Gastroesophageal sphincter (tissue), 3 donors: ENCODE data around the gene HDHD5.

Experiments used
- EP300 ChIP-seq: sonication (generic); formaldehyde crosslinking; IDR thresholded peaks from one replicate; pipeline ENCODE4 v1.6.1; 2017; ENCODE audit warnings: antibody characterized with exemption, mild to moderate bottlenecking
- POLR2A ChIP-seq, 2 donors: fragments of 450-650 bp; IDR thresholded peaks; one replicate each; pipeline ENCODE4 v1.6.1; 2017; ENCODE audit warnings: antibody characterized with exemption in 2 of 2, mild to moderate bottlenecking in 2 of 2, moderate library complexity in 1 of 2
- POLR2AphosphoS5 ChIP-seq: sonication (generic); formaldehyde crosslinking; IDR thresholded peaks from one replicate; pipeline ENCODE4 v1.6.1; 2017; ENCODE audit warnings: antibody characterized with exemption
- TF ChIP-seq, protein P1 (sequence below), 4 experiments: fragments of 200-600 bp in 2 of 4; fragments of 450-650 bp in 2 of 4; sonication (generic) in 1 of 4; IDR thresholded peaks; one replicate each; pipeline ENCODE4 v1.5.1; 2017 to 2019; ENCODE audit warnings: antibody characterized with exemption in 4 of 4, mild to moderate bottlenecking in 2 of 4, moderate library complexity in 2 of 4

DNA sequence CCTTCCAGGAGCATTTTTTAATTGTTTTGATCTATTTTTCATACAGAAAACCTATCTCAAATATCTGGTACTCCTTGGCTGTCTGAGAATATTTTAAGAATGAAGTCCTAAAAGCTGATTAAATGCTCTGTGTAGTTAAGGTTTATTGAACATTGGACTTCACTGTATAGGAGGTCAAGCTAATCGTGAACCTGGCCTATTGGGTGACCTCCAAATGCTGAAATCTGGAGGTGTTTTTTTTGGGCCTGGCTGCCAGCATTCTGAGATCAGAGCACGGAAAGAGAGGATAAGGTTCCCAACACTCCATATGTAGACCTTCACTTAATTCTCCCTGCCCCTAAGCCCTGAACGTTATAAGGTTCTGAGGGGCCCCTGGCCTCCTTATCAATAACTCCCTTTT lies 66.0 kb downstream of the HDHD5 start:
- TF ChIP-seq, protein P1, sequence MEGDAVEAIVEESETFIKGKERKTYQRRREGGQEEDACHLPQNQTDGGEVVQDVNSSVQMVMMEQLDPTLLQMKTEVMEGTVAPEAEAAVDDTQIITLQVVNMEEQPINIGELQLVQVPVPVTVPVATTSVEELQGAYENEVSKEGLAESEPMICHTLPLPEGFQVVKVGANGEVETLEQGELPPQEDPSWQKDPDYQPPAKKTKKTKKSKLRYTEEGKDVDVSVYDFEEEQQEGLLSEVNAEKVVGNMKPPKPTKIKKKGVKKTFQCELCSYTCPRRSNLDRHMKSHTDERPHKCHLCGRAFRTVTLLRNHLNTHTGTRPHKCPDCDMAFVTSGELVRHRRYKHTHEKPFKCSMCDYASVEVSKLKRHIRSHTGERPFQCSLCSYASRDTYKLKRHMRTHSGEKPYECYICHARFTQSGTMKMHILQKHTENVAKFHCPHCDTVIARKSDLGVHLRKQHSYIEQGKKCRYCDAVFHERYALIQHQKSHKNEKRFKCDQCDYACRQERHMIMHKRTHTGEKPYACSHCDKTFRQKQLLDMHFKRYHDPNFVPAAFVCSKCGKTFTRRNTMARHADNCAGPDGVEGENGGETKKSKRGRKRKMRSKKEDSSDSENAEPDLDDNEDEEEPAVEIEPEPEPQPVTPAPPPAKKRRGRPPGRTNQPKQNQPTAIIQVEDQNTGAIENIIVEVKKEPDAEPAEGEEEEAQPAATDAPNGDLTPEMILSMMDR (IDR thresholded peaks at IDR 0.05) = no peak
- TF ChIP-seq EP300 = no peak
- no peak for TF ChIP-seq POLR2AphosphoS5
- no peak for TF ChIP-seq POLR2A (IDR thresholded peaks at IDR 0.05)
